Ishikawa (cell line): ENCODE data around the gene PLA2G7.

Experiments used
- CEBPB ChIP-seq: IDR thresholded peaks from 2 replicates; pipeline ENCODE4 v1.6.1; 2012
- CREB1 ChIP-seq: IDR thresholded peaks from 2 replicates; pipeline ENCODE4 v1.6.1; 2012; ENCODE audit warnings: low read depth
- EGR1 ChIP-seq: IDR thresholded peaks from 2 replicates; pipeline ENCODE4 v1.6.1; 2012
- EP300 ChIP-seq: IDR thresholded peaks from 2 replicates; pipeline ENCODE4 v1.6.1; 2012; ENCODE audit warnings: borderline replicate concordance
- FOXM1 ChIP-seq: IDR thresholded peaks from 2 replicates; pipeline ENCODE4 v1.6.1; 2012; ENCODE audit warnings: low read depth, borderline replicate concordance
- MAX ChIP-seq: IDR thresholded peaks from 2 replicates; pipeline ENCODE4 v1.6.1; 2012
- RAD21 ChIP-seq: IDR thresholded peaks from 2 replicates; pipeline ENCODE4 v1.6.1; 2012; ENCODE audit warnings: low read depth
- REST ChIP-seq: IDR thresholded peaks from 2 replicates; pipeline ENCODE4 v1.6.1; 2012; ENCODE audit warnings: low read depth, mild to moderate bottlenecking
- TAF1 ChIP-seq: IDR thresholded peaks from 2 replicates; pipeline ENCODE4 v1.6.1; 2012; ENCODE audit warnings: low read depth, mild to moderate bottlenecking
- TEAD4 ChIP-seq: IDR thresholded peaks from 2 replicates; pipeline ENCODE4 v1.6.1; 2012
- YY1 ChIP-seq: IDR thresholded peaks from 2 replicates; pipeline ENCODE4 v1.6.1; 2012; ENCODE audit warnings: low read depth

- no peak for TF ChIP-seq TEAD4
- TF ChIP-seq EP300 = no peak
- no peak for TF ChIP-seq RAD21
- TF ChIP-seq REST = no peak
- TF ChIP-seq FOXM1 = no peak
- TF ChIP-seq EGR1 = no peak
- no peak for TF ChIP-seq CREB1
- no peak for TF ChIP-seq YY1
- no peak for TF ChIP-seq MAX
- TF ChIP-seq TAF1 = no peak
- no peak for TF ChIP-seq CEBPB
These were observed 8.4 kb upstream of the PLA2G7 start for GRCh38 chr6:46743425-46744158.
